HG03571 (cell line): ENCODE measurements around the gene CAV3.

Experiments
- ATAC-seq: cut with Tn5 transposase; IDR thresholded peaks from one replicate; pipeline ENCODE4 v1.9.1; 2021; ENCODE audit not compliant: unreplicated experiment

Gene CAV3

DNA sequence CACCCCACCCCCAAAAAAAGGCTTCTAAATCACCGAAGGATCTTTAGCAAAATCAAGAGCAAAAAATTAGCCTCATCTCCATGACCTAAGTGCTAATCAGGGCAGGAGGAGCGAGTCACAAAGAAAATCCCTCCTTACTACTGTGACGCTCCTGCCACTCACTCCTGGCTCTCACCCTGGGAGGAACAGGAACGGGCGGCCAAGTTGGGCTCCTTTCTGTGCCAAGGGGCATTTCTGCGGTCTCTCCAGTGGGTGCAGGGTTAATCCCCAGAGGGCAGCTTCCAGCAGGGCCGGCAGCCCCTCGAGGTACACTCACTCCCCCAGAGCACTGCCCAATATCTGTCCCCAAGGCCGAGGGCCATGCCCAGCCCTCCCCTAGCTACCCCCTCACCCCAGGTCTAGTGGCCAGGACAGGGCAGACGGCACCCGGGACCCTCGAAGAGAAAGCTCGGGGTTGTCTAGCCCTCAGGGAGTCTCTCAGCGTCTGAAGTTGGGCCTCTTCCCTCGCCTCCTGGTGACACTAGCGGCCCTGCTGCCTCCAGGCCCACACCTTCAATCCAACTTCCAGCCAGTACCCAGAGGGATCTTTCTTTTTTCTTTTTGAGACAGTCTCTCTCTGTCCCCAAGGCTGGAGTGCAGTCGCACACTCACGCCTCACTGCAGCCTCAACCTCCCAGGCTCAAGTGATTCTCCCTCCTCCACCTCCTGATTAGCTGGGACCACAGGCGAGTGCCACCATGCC, 706 bp downstream of the CAV3 start:
- no peak for ATAC-seq

DNA sequence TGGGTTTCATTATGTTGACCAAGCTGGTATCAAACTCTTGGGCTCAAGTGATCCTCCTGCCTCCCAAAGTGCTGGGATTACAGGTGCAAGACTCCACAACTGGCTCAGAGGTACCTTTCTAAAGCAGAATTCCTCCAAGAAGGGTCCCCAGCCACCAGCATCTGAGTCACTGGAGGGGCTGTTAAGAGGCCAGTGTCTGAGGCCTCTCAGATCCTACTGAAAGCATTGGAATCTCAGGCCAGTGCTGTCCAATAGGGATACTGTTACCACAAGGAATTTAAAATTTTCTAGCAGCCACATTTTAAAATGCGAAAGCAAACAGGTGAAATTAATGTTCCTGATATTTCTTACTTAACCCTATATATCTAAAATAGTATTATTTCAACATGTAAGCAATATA, 1.3 kb downstream of the CAV3 start:
- no peak for ATAC-seq

DNA sequence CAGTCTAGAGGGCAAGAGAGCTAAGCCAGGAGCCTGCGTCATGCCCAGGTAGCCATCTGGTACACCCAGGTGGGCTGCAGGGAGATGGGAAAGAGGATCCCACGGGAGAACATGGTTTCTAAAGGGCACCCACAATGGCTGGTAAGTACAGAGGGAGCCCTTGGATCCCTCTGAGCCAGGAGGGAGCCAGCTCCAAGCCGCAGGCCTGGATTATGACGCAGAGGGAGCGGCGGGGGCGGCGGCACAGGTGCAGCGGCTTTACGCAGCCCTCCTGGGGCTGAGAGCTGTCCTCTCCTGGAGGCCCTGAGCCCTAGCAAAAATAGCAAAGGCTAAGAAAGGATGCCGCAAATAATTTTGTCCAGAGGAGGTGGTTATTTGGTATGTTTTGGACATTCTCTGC, 2.8 kb downstream of the CAV3 start:
- no peak for ATAC-seq

DNA sequence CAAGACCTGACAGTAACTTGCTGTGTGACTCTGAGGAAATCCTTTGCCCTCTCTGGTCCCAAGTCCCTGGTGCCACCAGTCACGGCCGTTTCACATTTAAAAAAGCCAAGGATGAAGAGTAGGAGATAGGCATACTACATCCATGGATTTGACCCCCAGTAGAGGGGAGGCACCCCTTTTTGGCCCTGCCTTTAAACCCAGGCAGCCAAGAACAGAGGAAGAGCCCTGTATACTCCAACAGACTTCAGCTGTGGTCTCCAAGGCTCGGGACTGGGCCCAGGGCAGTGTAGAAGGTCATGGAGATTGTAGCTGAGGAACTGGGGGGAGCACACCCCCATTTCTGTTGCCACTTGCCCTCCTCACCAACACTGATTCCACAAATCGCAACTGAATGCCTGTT, 3.7 kb downstream of the CAV3 start:
- no peak for ATAC-seq

DNA sequence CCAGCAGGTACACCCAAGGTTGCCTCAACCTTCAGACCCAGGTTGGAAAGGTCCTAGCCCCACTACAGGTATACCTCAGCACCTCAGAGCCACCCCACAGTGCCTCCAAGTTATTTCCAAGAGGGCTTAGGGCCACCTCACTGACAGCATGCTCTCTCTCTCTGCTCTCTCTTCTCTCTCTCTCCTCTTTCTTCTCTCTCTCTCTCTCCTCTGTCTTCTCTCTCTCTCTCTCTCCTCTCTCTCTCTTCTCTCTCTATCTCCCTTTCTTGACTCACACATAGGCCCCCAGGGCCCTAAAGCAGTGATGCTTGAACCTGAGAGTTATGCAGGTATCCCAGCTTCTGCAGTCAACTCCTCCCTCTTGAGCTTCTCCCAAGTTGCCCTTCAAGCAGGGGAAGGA, 4.2 kb downstream of the CAV3 start:
- no peak for ATAC-seq

DNA sequence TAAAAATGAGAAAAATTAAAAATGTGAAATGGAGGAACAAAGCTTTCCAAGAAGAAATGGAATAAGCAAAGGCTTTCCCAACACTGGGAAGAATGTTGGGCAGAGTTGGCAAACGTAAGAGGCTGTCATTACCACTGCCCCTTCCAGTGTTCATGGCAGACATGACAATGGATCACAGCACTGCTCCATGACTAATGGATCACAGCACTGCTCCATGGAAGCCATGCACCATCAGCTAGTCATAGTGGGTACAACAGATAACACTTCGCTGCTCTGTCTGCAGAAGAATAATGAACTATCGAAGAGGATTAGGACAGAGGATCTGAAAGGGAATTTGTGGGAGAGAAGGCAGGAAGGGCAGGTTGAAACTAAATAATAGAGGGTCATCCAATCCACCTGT, 5.0 kb downstream of the CAV3 start:
- no peak for ATAC-seq

DNA sequence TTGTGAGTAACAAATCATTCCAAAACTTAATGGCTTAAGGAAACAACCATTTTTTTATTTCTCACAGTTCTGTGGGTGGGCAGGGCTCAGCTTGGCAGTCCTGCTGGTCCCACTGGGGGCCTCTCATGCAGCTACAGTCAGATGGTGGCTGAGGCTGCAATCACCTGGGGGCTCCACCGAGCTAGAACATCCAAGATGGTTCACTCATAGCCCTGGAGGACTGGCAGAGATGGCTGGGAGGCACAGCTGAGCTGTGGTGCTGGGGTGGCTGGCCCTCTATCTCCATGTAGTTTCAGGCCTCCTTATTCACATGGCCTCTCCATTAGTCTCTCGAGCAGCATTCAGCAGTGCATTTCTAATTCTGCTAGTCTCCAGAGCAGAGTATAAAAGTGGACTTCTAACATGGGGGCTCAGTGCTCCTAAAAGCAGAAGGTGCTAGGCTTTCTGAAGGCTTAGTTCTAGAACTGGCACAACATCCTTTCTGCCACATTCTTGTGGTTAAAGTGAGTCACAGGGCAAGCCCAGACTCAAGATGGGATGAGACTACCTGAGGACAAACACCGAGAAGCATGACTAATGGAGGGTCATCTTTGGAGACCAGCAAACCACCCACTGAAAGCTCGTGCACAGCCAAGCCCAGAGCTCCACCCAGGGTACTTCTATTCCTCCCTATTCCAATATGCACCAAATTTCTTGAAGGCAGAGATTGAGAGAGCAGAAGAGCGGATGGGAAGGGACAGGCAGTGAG, 6.3 kb downstream of the CAV3 start:
- ATAC-seq, result no peak

DNA sequence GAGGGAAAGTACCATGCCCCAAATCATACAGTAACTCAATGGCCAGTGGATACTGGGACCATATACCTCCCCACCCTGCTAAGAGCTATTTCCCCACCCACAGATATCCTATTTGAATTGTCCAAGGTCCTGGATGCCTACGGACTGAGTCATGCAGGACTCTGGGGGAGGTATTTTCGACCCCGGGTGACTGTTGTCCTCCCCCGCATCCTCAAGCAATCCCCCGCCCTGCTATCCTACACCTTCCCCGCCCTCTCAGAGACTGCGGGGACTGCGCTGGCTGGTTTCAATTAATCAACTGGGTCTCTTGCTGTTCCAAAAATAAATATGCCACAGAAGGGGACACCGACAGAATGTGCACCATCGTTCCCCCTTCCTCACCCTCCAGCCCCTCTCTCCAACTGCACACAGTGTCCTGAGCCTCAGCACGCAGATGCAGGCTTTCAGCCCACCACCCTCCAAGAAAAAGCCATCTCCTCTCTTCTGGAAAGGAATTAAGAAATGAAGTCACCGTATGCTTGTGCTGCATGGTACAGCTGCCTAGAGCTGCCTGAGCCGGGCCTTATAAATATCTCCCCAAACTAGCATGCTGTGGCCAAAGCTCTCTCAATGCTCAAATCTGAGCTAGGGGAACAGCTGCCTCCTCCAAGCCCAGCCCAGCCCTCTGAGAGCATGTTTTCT, 8.1 kb downstream of the CAV3 start:
- no peak for ATAC-seq

DNA sequence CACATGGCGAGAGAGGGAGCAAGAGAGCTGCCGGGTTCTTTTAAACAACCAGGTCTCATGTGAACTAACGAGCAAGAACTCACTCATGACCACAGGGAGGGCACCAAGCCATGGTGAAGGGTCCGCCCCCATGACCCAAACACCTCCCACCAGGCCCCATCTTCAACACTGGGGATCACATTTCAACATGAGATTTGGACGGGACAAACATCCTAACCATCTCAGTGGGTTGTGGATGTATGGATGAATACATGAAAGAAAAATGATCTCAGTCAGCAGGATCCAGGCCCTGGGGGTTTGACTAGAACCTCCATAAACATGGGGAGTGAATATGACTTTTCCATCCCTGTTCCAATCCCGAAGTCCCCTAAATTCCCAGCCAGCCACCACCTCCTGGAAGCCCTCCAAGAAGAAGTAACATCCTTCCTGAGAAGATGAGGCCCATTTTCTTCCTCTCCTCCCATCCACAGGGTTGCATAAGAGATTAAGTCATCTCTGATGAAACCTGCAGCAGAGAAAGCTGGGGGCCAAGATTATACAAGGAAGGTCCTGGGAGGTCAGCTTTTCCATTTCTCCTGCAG, 9.5 kb downstream of the CAV3 start:
- ATAC-seq, result no peak

DNA sequence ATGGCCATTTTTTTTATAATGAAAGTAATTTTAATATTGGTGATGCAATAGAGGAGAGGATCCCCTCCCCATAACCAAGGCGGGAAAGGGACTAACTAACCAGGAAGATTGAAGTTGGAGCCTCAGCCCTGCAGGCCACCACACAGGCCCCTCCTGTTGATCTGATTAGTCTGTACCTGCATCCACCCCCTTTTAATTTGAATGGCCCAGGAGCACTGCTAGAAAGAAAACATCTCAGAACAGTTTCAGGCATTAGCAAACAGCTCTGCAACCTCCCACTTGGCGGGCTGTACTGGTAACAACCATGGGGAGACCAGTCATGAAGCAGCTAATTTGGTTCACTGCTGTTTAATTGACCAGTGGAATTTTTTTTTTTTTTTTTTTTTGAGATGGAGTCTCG, 10.3 kb downstream of the CAV3 start:
- no peak for ATAC-seq

DNA sequence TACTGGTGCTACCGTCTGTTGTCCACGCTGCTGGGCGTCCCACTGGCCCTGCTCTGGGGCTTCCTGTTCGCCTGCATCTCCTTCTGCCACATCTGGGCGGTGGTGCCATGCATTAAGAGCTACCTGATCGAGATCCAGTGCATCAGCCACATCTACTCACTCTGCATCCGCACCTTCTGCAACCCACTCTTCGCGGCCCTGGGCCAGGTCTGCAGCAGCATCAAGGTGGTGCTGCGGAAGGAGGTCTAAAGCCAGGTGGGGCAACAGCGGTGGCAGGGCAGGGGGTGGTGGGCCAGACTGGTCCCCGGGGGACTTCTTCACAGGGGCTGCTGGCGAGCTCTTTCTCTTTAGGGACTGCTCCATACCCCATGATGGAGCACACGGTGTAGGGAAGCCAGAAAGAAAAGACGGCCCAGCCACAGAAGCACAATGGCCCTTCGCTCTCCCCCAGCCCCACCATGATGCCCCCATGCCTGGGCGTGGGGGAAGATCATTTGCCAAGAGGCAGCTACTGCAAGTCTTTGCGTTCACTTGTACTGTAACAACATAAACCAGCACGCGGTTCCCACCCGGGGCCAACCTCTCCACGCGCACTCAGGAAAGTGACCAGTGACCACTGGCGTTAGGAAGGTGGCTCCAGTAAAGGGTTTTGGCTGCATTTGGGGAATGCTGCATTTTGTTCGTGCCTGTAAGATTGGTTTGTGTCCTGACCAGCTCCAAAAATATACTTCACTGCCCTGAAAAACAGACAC, 12.2 kb downstream of the CAV3 start:
- no peak for ATAC-seq

DNA sequence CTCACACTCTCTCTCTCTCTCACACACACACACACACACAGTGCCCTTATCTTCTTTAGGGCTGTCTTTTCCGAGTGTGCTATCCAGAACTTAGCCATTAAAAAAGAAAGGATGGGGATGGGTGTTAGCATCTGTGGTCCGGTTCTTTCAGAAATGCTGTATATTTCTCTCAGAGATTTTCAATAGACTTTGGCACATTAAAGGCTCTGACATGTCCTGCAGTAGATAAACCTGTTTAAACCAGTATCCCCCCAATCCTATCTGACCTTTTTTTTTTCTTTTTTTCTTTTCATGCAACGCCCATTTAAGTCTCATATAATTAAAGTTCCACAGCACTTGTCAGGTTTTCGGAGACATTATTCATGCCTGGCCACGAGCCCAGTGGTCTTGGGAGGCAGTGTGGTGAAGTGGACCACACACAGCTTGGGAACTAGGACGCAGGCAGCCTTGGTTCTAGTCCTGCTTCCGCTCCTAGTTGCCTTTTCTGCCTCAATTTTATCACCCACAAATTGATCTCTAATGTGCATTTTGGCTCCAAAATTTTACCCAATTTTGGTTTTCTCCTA, 13.3 kb downstream of the CAV3 start:
- ATAC-seq, result no peak

DNA sequence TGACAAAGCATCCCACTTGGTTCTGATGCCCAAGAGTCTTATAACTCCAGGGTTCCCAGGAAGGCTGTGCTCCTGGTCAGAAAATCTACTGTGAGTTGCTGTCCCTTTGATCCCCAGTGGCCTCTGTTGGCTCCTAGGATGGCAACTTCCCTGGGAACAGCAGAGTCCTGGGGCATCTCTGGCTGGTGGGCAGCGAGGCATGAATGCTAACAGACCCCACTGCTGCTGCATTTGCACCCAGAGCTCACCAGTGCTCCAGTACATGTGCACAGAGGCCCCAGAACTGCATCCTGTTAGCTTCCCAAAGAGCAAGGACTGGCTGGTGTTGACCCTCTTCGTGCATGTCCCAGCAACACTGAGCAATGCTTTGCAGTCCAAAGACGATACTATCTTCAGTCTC, 15.7 kb downstream of the CAV3 start:
- ATAC-seq, result no peak

DNA sequence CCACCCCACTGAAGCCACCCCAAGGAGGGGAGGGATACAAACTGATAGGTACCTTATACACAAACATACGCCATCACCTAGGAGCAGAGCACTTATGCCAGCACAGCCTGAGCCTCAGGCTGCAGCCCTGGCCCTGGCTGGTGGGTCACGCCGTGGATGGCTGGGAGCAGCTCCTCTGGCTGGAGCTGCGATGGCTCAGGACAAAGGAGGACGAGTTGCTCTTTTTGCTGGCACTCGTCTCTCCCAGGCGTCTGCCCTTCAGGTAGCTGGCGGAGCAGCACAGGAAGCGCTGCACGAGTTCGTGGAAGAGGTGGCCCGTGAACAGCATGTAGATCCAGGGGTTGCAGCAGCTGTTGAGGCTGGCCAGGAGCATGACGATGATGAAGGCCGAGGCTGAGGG, 19.2 kb downstream of the CAV3 start:
- no peak for ATAC-seq

DNA sequence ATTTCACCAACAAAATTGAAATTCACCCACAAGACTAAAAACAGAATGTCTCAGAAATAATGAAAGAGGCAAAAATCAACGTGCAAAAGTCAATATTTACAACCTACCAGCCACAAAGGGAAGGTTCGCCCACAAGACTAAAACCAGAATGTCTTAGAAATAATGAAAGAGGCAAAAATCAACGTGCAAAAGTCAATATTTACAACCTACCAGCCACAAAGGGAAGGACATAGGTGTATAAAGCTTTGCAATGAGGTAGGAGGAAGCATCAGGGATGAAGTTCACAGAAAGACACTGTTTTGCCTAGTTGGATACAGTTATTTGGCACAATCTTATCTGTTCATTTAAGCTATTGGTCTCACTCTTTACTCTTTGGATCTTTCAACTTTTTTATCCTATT, 21.5 kb downstream of the CAV3 start:
- no peak for ATAC-seq

DNA sequence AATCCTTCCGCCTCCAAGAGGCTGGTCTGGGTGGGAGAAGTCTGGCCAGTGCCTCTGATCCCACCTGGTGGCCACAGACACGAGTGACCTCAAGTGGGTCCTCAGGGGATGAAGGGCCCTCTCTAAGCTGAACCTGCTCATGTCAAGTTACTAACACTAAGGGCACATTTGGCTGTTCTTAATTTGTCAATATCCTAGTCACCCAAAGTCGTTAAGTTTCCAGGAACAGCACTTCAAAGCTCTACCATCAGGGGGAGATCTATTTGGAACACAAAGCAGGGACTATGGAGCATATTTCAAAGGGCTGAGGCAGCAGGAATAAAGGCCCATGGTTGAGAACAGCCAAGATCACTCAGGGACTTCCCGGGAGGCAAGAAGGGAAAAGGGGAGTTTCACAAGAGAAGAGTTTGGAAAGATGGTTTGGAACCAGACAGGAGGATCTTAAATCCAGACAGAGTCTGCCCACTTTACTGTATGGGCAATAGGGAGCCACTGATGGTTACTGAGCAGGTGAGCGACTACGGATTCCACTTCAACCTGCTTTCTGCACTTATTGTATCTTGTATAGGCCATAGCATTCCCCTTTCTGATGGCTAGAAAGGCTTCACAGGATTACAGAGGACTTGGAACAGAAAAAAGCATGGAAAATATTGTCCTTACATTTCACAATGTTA, 22.1 kb downstream of the CAV3 start:
- no peak for ATAC-seq

DNA sequence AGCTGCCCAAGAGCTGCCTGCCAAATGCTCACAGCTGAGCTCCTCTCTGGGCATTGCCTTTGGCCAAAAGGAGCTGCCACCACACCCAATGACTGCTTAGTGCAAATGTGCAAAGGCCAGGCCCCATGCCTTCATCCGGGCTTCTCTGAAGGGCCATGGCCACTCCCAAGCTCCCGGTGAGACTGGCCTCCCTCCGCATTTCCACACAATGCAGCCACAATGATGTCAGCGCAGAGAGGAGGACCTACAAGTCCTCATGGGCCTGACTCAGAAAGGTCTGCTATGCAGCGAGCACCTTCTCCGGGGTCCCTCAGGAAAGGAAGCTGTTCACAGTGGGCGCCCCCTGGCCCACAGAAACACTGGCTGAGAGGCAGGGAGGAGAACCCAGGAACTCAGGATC, 23.1 kb downstream of the CAV3 start:
- no peak for ATAC-seq

DNA sequence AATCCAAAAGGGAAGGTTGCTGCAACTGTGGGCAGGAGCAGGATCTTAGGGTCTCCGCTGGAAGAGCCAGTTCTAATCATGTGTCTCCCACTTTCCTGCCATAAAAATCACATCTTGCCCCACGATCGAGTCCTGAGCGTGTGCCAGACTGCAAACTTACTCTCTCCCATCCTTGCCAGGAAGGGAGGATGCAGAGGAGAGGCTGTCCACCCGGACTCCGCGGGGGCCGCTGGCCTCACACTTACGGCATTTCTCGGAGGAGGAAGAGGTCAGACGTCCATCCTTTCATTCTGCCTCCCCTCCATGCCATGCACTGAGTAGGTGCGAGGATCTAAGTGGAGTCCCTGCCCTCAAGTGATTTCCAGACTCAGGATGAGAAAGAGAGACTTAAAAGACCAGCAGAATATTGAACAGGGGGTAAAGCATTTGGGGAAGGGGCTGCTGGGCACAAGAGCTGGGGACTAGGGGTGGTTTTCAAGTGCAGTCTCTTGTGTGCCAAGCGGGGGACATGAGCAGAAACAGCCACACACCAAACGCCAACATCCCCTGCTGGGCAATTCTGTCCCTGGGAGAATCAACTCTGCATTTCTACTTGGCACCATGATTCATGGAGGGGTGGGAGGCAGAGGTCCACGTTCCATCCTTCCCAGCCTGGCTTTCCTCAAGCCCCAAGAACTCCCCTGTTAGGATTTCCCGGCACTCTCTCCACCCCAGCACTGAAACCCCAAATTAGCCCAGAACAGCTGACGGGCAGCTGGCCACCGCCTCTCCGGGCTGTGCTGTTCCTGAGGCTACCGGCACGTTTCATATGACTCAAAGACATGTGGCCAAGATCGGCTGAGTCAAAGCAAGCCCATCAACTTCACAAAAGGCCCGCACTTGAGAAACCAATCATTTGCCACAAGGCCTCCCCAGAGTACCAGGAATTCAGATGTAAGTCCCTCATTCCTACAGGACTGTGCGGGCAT, 24.2 kb downstream of the CAV3 start:
- ATAC-seq, result no peak

DNA sequence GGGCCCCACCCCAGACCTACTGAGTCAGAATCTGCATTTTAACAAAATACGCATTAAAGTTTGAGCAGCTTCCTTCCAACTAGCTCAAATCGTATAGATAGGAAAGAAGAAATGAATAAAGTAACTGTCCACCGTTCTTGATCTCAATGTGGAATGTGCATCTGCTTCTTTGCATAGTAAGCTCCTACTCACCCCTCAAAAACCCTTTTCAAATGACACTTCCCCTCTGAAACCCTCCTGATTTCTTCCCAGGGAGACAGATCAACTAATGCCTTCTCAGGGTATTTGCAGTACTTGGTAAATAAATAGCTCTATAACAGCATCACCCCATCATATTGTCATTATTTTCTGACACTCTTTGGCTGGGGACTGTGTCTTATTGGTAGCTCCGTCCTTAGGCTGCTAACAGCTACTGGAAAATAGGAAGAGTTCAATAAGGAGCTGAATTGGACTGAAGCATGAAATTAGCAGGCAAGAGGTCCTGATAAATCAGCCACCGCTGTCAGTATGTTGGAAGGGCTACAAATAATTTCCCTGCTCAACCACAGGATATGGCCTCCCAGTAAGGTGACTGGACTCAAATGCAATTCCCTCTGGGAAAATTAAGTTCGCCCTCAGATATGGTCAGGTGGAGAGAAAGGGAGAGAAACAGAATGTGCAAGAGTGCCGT, 25.6 kb downstream of the CAV3 start:
- no peak for ATAC-seq
